CD4-positive, alpha-beta T cell treated with Interleukin-6 for 4 hours (primary cell): Measurements from ENCODE around the gene SYNE2.
A peak's percentile ranks its signal among the peaks of the same experiment; 100 is the strongest.

ENCODE experiments used
- DNase-seq: peaks from one replicate; pipeline ENCODE4 v3.0.0-alpha.2; 2020; ENCODE audit warnings: mixed read lengths

The SYNE2 gene

DNA sequence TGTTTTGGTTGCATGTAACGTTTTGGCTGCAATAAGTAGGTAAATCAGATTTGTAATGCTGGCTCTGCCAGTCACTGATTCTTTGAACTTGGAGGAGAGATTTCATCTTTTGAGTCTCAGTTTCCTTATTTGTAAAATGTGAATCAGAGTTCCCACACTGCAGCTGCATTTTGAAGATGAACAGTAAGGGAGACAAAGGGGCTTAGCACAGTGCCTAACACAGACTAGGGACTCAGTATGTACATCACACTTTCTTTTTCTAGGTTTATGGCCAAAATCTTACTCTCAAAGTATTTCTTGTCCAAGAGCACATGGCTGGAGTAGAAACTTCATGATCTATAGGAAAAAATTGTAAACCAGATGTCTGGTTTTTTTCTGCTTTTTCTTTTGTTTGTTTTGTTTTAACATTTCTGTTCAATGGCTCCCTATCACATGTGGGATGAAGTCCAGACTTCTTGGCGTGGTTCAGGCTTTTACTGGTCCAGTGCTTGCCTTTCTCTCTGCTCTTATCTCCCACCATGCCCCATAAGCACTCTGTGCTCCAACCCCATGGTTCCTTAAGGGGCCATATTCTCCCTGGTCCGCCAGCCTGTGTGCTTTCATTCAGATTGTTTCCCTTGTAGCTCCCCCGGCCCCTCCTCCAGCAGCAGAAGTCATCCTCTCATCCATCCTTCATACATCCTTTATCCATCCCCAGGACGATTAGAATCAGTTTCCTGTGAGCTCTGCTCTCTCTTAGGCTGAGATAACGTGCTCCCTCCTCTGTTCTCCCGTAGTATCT lies 58.0 kb downstream of the SYNE2 start:
- no peak for DNase-seq

DNA sequence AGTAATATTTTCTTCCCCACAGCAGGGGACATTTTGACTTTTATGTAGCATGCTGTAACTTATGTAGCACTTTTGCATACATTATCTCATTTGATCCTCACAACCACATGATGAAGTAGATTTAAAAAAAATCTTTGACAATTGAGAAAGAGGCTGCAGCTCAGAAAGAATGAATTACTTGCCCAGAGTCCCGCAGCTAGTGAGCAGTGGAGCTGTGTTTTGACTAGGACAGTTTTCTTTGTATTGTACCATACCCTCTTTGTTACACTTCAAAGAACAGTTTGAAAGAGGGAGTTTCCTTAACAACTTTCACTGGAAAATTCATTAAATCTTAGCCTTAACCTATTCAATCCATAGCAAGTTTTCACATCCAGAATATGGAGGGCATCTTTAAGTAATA lies 58.6 kb downstream of the SYNE2 start:
- no peak for DNase-seq

DNA sequence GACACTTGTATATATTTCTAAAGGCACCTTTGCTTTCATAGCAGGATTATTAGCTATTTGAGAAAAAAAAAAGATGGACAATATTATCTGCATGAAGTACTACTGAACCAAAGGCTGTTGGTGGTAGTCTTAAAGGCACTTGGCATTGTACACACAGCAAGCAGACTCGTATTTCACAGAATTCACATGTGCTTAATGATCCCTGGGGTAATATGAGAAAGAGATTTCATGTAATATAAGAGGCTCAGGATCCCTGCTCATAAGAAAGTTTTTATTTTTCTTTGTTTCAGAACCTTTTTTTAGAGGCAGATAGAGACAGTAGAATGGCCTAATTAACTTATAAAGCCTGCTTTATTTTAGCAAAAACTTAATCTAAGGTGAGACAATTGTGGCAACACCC lies 59.5 kb downstream of the SYNE2 start:
- DNase-seq: no peak

DNA sequence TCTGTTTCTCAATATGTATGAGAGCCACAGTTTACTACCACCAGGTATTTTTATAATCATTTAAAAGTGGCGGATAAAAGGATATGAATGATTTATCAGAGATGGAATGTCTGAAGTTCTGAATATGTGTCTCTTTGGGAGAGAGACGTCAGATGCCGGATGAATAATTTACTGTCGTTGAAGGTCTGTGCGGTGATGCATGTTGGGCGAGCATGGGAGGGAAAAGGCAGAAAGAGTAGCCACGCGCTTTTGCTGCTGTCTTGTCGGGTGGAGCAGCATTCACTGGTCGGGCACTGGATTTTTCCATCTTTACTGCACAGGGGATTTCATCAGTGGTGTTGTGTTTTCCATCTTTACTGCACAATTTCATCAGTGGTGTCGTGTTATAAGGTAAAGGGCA lies 65.6 kb downstream of the SYNE2 start:
- DNase-seq: no peak

DNA sequence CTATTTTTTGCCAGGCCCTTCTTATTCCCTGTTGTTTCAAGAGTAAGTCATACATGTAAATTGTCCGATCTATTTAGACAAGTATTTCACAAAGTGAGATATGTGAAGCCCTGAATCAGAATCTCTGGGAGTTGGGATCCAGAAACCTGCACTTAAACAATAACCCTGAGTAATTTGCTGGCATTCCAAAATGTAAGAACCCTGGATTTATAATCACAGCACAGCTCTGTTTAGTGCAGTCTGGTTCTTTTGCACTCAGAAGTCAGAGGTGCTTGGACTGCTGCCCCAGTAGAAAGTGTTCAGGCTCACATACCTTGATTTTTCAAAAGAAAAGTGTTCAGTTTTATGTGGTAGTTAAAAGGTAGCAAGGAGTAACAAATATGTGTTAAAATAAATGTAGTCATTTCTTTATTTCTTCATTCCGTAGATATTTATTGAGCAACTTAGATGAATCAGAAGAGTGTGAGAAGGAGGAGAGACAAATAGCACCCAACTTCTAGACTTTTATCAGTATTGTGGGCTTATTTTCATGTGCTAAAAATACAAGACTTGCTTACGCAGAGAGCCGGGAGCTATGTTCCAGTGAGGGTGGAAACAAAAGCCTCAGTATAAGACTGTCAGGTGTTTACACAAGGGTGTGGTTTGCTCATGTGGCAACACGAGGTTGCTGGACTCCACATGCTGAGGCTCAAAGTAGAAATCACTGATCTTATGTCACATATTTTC lies 70.1 kb downstream of the SYNE2 start:
- DNase-seq: no peak

- no peak for DNase-seq
Measured at GRCh38 chr14:63923422-63923752, 70.6 kb downstream of the SYNE2 start.

GRCh38 chr14:63924375-63924774 lies 71.6 kb downstream of the SYNE2 start:
- no peak for DNase-seq

DNA sequence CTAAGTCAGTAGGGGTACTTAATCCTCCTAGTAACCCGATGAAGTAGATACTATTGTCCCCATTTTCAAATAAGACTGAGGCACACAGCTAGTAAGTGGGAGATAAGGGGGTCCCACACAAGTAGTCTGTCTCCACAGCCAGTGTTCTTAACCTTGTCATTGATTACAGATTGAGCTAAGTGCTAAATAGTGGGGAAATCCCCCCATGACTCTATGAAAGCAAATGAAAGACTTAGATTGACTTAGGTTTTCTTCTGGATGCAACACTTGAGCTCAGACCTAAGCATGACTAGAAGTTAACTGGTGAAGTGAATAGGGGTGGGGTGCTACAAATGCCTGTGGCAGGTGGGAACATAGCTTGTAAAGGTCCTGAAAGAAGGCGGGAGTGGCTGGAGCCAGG lies 73.8 kb downstream of the SYNE2 start:
- no peak for DNase-seq

GRCh38 chr14:63928744-63929174 lies 76.0 kb downstream of the SYNE2 start:
- no peak for DNase-seq

DNA sequence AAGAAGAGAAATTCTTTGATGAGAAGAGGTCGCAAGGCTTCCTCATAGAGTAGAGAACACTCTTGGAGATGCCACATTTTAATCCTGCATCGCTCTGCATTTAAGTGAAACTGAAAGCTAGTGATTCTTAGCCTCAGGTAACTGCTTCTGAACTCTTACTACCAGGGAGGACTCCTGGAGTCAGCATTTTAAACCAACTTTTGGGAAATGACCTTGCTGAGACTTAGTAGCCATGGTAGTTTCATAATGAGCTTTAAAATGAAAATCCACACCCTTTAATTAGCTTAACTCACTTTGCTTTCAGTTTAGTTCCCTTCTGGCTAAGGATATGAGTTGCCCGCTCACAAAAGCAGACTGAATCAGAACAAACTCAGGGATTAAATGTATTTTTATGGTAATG lies 80.3 kb downstream of the SYNE2 start:
- no peak for DNase-seq

DNA sequence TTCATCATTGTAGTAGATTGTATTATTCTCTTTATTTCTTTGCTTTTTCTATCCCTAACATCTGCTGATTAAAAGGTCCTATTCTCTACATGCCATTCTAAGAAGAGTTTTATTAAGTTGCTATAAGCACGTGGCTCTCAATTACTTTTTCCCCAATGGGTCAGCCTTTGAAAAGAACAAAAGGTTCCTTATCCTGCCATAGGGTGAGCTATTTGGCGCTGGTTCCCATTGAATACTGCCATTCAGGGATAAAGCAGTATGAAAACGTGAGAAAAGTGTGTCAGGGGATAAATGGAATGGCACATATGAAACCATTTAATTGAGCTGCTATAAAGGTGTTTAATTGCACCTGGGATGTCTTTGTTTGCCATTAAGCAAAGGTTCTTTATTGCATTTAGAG lies 80.9 kb downstream of the SYNE2 start:
- no peak for DNase-seq

DNA sequence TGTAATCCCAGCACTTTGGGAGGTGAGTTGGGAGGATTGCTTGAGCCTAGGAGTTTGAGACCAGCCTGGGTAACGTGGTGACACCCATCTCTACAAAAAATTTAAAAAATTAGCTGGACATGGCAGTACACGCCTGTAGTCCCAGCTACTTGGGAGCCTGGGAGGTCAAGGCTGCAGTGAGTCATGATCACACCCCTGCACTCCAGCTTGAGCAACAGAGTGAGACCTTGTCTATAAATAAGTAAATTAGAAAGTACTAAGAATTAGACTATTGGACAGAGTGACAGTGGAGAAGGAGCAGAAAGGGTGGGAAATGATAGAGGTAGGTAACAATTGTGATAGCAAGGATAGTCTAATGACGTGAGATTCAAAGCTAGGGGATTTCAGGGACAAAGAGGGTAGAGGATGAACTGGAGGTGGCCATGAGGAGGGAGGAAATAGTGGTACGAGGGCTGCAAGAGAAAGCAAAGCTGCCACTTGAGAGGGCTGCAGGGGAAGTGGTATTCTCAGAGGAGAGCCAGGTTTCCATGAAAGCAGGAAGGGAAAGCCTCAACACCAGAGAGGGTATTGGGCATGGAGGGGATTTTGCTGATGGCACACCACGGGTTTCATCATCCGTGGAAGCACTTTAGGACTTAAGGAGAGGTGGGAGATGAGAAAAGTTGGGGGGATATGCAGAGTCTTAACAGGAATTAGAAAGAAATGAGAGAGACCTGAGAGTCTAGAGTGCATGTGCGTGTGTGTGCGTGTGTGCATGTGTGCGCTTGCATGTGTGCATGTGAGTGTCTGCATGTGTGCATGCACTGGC lies 85.6 kb downstream of the SYNE2 start:
- DNase-seq: peak; percentile 34

DNA sequence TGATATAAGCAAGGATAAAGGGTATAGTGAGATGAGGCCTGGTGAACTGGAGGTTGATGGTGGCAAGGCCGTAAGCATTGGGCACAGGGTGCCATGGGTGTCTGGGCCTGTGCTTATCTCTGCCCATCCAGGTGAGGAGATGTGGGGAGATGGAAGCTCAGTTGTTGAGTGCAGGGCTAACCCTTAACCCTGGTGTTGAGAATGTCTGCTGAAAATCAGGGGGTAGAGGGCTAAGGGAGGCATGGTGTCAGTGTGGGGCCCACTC lies 86.1 kb downstream of the SYNE2 start:
- DNase-seq: no peak

DNA sequence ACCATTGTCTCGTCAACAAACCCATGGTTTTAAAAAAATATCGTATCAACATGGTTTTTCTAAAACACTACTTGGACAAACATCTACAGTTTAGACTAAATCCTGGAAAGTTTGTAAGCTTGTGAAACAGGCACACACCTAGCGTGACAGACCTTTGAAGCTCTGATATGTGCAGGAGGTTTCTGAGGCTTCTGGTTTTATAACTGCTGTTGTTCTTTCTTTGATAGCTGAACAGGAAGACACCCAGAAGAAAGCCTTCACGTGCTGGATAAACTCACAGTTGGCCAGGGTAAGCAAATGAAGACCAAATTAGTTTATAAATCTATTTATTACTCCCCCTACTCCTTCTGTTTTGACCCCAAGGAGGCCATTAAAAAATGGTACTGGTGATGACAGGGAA lies 87.6 kb downstream of the SYNE2 start:
- peak; percentile 35 for DNase-seq

DNA sequence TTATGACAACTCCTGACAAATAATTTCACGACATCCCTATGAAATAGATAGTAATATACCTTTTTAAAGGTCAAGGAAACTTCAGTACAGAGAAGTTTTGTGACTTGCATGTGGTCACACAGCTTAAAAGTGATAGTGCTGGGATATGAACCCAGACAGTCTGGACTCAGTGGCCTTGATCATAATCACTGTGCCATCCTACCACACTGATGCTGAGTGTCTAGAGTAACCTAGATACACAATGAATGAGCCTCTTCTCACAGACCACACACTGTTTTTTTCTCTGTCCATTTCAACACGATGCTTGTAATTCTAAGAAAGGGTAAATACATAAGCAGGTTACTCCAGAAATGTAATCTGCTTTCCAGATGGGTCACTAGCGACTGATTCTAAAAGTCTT lies 88.2 kb downstream of the SYNE2 start:
- DNase-seq: no peak

DNA sequence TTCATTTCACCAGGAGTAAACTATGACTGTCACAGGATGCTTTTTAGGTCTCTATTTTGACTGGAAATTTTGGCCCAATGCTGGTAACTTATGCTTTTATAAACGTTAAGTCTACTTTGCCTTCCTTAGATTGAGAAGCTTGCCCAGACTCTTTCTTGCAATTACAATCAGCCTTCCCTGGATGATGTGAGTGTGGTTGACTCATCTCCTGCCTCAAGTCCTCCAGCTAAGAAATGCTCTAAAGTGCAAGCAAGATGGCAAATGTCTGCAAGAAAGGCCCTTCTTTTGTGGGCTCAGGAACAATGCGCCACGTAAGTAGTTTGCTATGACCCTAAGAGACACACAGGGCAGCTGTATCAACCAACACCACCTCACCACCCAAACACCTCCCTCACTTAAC lies 96.9 kb downstream of the SYNE2 start:
- DNase-seq: no peak

DNA sequence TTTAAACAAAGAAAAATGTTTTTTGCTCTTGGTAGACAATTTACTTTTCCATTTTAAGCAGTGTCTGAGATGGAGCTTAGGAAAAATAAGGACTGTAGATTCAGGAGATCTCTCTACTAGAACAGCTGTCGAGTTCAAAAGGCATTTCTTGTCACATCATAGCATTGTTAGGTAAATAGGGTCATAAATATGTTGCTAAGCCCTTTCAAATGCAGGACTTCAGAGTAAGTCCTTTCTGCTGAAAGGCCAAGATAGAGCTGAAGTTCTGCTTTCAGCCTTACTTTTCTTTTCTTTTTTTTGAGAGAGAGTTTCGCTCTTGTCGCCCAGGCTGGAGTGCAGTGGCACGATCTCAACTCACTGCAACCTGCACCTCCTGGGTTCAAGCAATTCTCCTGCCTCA lies 98.2 kb downstream of the SYNE2 start:
- DNase-seq: no peak

GRCh38 chr14:63951429-63951828 lies 98.6 kb downstream of the SYNE2 start:
- no peak for DNase-seq

GRCh38 chr14:63952053-63952932 lies 99.5 kb downstream of the SYNE2 start:
- no peak for DNase-seq

GRCh38 chr14:63952933-63953437 lies 100.2 kb downstream of the SYNE2 start:
- DNase-seq: no peak

GRCh38 chr14:63956326-63956725 lies 103.5 kb downstream of the SYNE2 start:
- DNase-seq: no peak

DNA sequence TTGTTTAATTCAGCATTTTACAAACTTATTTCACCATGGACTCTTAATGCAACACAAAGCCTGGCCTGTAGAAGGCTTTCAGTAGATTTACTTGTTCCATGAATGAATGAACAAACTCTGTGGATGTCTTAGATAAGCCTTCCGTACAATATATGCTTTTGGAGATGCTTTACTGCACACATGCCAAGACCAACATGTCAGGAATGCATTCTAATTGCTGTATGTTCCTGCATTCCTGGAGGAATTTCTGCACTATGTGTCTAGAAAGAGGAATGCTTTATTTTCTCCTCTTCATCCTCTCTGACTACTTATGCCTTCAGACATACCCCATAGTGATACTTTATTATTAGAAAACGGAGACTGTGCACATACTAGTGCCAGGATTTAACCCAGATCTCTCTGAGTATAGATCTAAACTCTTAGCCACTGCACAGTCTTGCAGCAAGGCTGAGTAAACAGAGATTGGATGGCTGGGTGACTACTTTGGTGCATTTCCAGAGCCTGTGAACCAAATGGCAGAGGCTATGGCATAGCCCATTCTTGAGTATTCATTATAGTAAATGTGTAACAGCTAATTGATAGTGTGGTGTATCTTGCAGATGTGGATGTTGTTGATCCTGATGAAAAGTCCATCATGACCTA lies 108.2 kb downstream of the SYNE2 start:
- no peak for DNase-seq
